IMR-90 (cell line): ENCODE results near the gene SLC16A8. TPM values are rescaled to one million over a fixed set of nuclear protein-coding genes. Genes with fewer than 3 reads are reported as not detected.

Experiments used
- ATAC-seq: fragments of 200-7000 bp; cut with Tn5 transposase; 2 replicates; pipeline ENCODE4 v1.9.1; 2020; ENCODE audit warnings: low read depth, mild to moderate bottlenecking, moderate library complexity
- BruUV-seq: library from RNA; stranded (reverse); fragments of 400-500 nt; replicated peaks from 2 replicates; lab custom pipeline; 2021; lab: Mats Ljungman, UMichigan
- CTCF ChIA-PET: fragments of 300-600 bp; formaldehyde crosslinking; extraction: SDS; loops from one replicate; lab custom pipeline; 2021; ENCODE audit warnings: antibody characterized with exemption; lab: Yijun Ruan, JAX
- POLR2A ChIA-PET: fragments of 300-600 bp; sonication (Branson Sonifier 250); formaldehyde crosslinking; loops from one replicate; lab custom pipeline; 2022; ENCODE audit warnings: antibody characterized with exemption; ENCODE audit not compliant: unreplicated experiment; lab: Charles Lee
- DNase-seq: peaks from one replicate; pipeline ENCODE4 v3.0.0; 2013
- H2AFZ ChIP-seq: replicated peaks from 2 replicates; pipeline ENCODE3; 2013; ENCODE audit warnings: low read length, mild to moderate bottlenecking; ENCODE audit not compliant: poor library complexity
- H2AK5ac ChIP-seq: 2 replicates; pipeline ENCODE4 v1.6.1; 2013; ENCODE audit warnings: low read depth, low read length, inconsistent platforms
- H2AK9ac ChIP-seq: replicated peaks from 2 replicates; pipeline ENCODE3; 2013; ENCODE audit warnings: mild to moderate bottlenecking, low read depth, low read length, moderate library complexity; ENCODE audit not compliant: poor library complexity
- H2BK120ac ChIP-seq: 2 replicates; pipeline ENCODE4 v1.6.1; 2013; ENCODE audit warnings: low read depth, low read length, inconsistent platforms
- H2BK15ac ChIP-seq: 3 replicates; pipeline ENCODE4 v1.6.1; 2013; ENCODE audit warnings: low read depth, low read length, inconsistent platforms
- H2BK20ac ChIP-seq: 2 replicates; pipeline ENCODE4 v1.6.1; 2013; ENCODE audit warnings: low read depth, mild to moderate bottlenecking, inconsistent platforms, low read length, moderate library complexity
- H2BK5ac ChIP-seq: 2 replicates; pipeline ENCODE4 v1.6.1; 2013; ENCODE audit warnings: mild to moderate bottlenecking, low read depth, low read length, inconsistent platforms; ENCODE audit not compliant: poor library complexity, severe bottlenecking
- H3K14ac ChIP-seq: replicated peaks from 2 replicates; pipeline ENCODE4 v1.6.1; 2013; ENCODE audit warnings: low read depth, low read length, inconsistent platforms
- H3K18ac ChIP-seq: 2 replicates; pipeline ENCODE4 v1.6.1; 2013; ENCODE audit warnings: low read depth, low read length, control low read depth
- H3K23ac ChIP-seq: 2 replicates; pipeline ENCODE4 v1.6.1; 2013; ENCODE audit warnings: low read depth, low read length, inconsistent platforms
- H3K27ac ChIP-seq: 2 replicates; pipeline ENCODE4 v1.5.1; 2013; ENCODE audit warnings: mild to moderate bottlenecking, control low read depth, low read length; ENCODE audit not compliant: insufficient read depth
- H3K27me3 ChIP-seq: 2 replicates; pipeline ENCODE4 v1.6.1; 2013; ENCODE audit warnings: low read length; ENCODE audit not compliant: control insufficient read depth, insufficient read depth
- H3K36me3 ChIP-seq: 2 replicates; pipeline ENCODE4 v1.6.1; 2013; ENCODE audit warnings: low read length, mixed read lengths; ENCODE audit not compliant: control insufficient read depth, insufficient read depth
- H3K4ac ChIP-seq: 2 replicates; pipeline ENCODE4 v1.6.1; 2013; ENCODE audit warnings: low read depth, low read length, inconsistent platforms
- H3K4me1 ChIP-seq: 2 replicates; pipeline ENCODE4 v1.6.1; 2013; ENCODE audit warnings: low read length, mixed read lengths; ENCODE audit not compliant: control insufficient read depth, insufficient read depth
- H3K4me2 ChIP-seq: 2 replicates; pipeline ENCODE4 v1.6.1; 2013; ENCODE audit warnings: low read depth, mild to moderate bottlenecking, control low read depth, low read length, moderate library complexity
- H3K4me3 ChIP-seq: 2 replicates; pipeline ENCODE4 v1.5.1; 2013; ENCODE audit warnings: low read depth, mild to moderate bottlenecking, control low read depth, low read length, moderate library complexity; ENCODE audit not compliant: insufficient read depth
- H3K56ac ChIP-seq: 2 replicates; pipeline ENCODE4 v1.6.1; 2013; ENCODE audit warnings: low read length, inconsistent platforms; ENCODE audit not compliant: insufficient read depth; ENCODE audit errors: extremely low read depth
- H3K79me1 ChIP-seq, 2 experiments: 2 replicates each; pipeline ENCODE4 v1.6.1; 2013; ENCODE audit warnings: low read length in 2 of 2, inconsistent platforms in 1 of 2, low read depth in 1 of 2
- H3K9ac ChIP-seq: 2 replicates; pipeline ENCODE4 v1.6.1; 2013; ENCODE audit warnings: low read depth, low read length, control low read depth
- H3K9me1 ChIP-seq: 2 replicates; pipeline ENCODE4 v1.6.1; 2013; ENCODE audit warnings: low read length, inconsistent platforms; ENCODE audit not compliant: insufficient read depth
- H3K9me3 ChIP-seq: 2 replicates; pipeline ENCODE4 v1.6.1; 2013; ENCODE audit warnings: low read length; ENCODE audit not compliant: control insufficient read depth, insufficient read depth
- H4K20me1 ChIP-seq: 2 replicates; pipeline ENCODE4 v1.6.1; 2013; ENCODE audit warnings: low read length, inconsistent platforms; ENCODE audit not compliant: insufficient read depth
- H4K5ac ChIP-seq: 2 replicates; pipeline ENCODE4 v1.6.1; 2013; ENCODE audit warnings: mild to moderate bottlenecking, low read depth, low read length, control low read depth
- H4K8ac ChIP-seq, 2 experiments: 2 replicates each; pipeline ENCODE4 v1.6.1; 2013; ENCODE audit warnings: low read depth in 2 of 2, low read length in 2 of 2, control low read depth in 1 of 2, inconsistent platforms in 1 of 2
- H4K91ac ChIP-seq: 2 replicates; pipeline ENCODE4 v1.6.1; 2013; ENCODE audit warnings: low read depth, low read length, inconsistent platforms; ENCODE audit not compliant: insufficient read depth
- FOS ChIP-seq: fragments of 150-350 bp; IDR thresholded peaks from 2 replicates; pipeline ENCODE4 v1.6.1; 2016; ENCODE audit warnings: low read depth, low read length
- MAZ ChIP-seq: IDR thresholded peaks from 2 replicates; pipeline ENCODE4 v1.6.1; 2012; ENCODE audit warnings: low read depth, mild to moderate bottlenecking, low read length, improper control_type of control experiment, moderate library complexity, borderline replicate concordance
- POLR2A ChIP-seq: IDR thresholded peaks from 2 replicates; pipeline ENCODE4 v1.6.1; 2012; ENCODE audit warnings: mild to moderate bottlenecking, low read depth, low read length
- RAD21 ChIP-seq: IDR thresholded peaks from 2 replicates; pipeline ENCODE4 v1.6.1; 2012; ENCODE audit warnings: low read length, improper control_type of control experiment
- dilution Hi-C: fragments of 300-500 bp; cut with HindIII; formaldehyde crosslinking; loops from one replicate; pipeline ENCODE4 v1.14.3; 2018; ENCODE audit warnings: low sequenced_read_pairs; ENCODE audit not compliant: unreplicated experiment
- in situ Hi-C: fragments of 300-500 bp; cut with MboI; formaldehyde crosslinking; loops from 3 replicates; pipeline ENCODE4 v1.14.3; 2019; ENCODE audit warnings: low sequenced_read_pairs, inconsistent platforms, mixed read lengths
- intact Hi-C: fragments of 100-400 bp; cut with micrococcal nuclease; formaldehyde crosslinking; loops from 2 replicates; pipeline ENCODE4 v1.10.0; 2022
- polyA plus RNA-seq, 3 experiments: library from polyadenylated mRNA; depleted of rRNA; stranded (reverse); fragments of >200 nt; gene quantifications; 2 replicates each; pipeline ENCODE4 v1.2.3, GENCODE V29; 2012; ENCODE audit warnings: low replicate concordance in 1 of 3
- total RNA-seq: library from RNA; depleted of rRNA; stranded (reverse); fragments of >200 nt; gene quantifications from 2 replicates; pipeline ENCODE4 v1.2.3, GENCODE V29; 2012
- TF ChIP-seq, protein P1 (sequence below): fragments of 150-350 bp; IDR thresholded peaks from 2 replicates; pipeline ENCODE4 v1.6.1; 2017; ENCODE audit warnings: mild to moderate bottlenecking, antibody characterized with exemption, low read length, low read depth

Gene SLC16A8
- total and polyA plus RNA-seq, 2 of the 4 experiments (the other 2 are of a cell fraction): not detected

DNA sequence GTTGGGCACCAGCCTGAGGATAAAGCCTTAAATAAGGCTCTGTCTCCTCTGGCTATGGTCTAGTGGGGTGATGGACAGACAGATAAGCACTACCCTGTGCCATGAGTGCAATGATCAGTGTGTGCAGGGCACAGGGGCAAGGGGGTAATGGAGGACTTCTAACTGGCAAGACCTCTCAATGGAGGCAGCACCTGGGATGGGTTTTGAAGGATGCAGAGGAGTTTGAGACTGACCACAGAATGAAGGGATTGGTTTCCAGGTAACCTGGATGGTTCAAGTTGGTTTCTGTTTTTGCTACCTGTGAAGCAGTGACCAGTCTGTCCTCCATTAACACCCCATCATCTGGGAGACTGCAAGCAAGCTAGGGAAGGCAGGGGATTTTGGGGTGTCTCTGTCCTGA is 54.6 kb downstream of the SLC16A8 start:
- peaks cover 18% of the 10 kb centered on the region for H3K4me1 ChIP-seq
- in situ Hi-C loops (no loop called here), intact Hi-C loops (no loop called here), dilution Hi-C loops (no loop called here)
- no peak overlapping the region for H3K4ac ChIP-seq
- H3K23ac ChIP-seq: no peak overlapping the region; the same call in 1 of the 2 replicates
- TF ChIP-seq POLR2A (no peak), MAZ (no peak), FOS (no peak), RAD21 (no peak)
- TF ChIP-seq, protein P1, sequence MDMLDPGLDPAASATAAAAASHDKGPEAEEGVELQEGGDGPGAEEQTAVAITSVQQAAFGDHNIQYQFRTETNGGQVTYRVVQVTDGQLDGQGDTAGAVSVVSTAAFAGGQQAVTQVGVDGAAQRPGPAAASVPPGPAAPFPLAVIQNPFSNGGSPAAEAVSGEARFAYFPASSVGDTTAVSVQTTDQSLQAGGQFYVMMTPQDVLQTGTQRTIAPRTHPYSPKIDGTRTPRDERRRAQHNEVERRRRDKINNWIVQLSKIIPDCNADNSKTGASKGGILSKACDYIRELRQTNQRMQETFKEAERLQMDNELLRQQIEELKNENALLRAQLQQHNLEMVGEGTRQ: no peak
- H2AFZ ChIP-seq: peak overlapping the region; percentile 49
- H3K36me3 ChIP-seq: no peaks in the 10 kb centered on the region
- no peaks in the 10 kb centered on the region for H4K20me1 ChIP-seq
- no peak overlapping the region for H3K14ac ChIP-seq
- no peak overlapping the region for H4K8ac ChIP-seq
- H2BK15ac ChIP-seq: no peak overlapping the region
- no peak overlapping the region for H3K4me3 ChIP-seq
- no peaks in the 10 kb centered on the region for H3K9me3 ChIP-seq
- peaks cover 23% of the 10 kb centered on the region for H3K27me3 ChIP-seq
- H3K4me2 ChIP-seq: no peak overlapping the region
- H3K9ac ChIP-seq: no peak overlapping the region
- H4K5ac ChIP-seq: no peak overlapping the region
- BruUV-seq: no TSS peak
- H2AK5ac ChIP-seq: no peak overlapping the region
- H3K79me1 ChIP-seq: no peaks in the 10 kb centered on the region; a peak in 1 of 4 replicates
- no peak for ATAC-seq
- ChIA-PET POLR2A (no interaction called here), CTCF (no interaction called here)
- H3K27ac ChIP-seq: no peak overlapping the region
- no peak overlapping the region for H2BK120ac ChIP-seq
- no peak overlapping the region for H2BK5ac ChIP-seq
- H4K91ac ChIP-seq: no peak overlapping the region
- peak overlapping the region; percentile 55 for H2AK9ac ChIP-seq
- H2BK20ac ChIP-seq: no peak overlapping the region
- H3K9me1 ChIP-seq: peaks cover 10% of the 10 kb centered on the region
- DNase-seq: no peak
- H3K18ac ChIP-seq: no peak overlapping the region
- no peak overlapping the region for H3K56ac ChIP-seq
